Testis (tissue), 2 donors: ENCODE measurements around the gene SMAD6.

Experiments used
- POLR2A ChIP-seq: fragments of 450-650 bp; IDR thresholded peaks from one replicate; pipeline ENCODE4 v1.6.1; 2017; ENCODE audit warnings: antibody characterized with exemption, mild to moderate bottlenecking, moderate library complexity
- TF ChIP-seq, protein P1 (sequence below), 3 experiments: fragments of 450-650 bp in 2 of 3; fragments of 200-600 bp in 1 of 3; sonication (generic) in 1 of 3; IDR thresholded peaks; one replicate each; pipeline ENCODE4 v1.5.1; 2016 to 2019; ENCODE audit warnings: antibody characterized with exemption in 3 of 3, mild to moderate bottlenecking in 2 of 3, moderate library complexity in 1 of 3

DNA sequence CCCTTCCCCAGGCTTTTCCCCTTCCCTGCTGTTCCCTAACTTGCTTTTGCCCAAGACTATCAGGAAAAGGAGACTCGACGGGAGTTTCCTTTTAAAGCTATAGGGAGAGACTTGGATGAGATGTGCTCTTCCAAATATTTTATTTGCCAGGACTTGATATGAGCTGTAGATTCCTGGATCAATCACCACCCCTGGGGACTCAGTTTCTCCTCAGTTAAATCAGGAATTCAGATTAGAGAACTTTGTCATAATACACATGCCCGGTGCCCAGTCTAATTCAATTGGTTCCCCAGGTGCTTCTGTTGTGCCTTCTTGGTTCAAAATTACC, 46.6 kb downstream of the SMAD6 start:
- no peak for TF ChIP-seq POLR2A
- TF ChIP-seq, protein P1, sequence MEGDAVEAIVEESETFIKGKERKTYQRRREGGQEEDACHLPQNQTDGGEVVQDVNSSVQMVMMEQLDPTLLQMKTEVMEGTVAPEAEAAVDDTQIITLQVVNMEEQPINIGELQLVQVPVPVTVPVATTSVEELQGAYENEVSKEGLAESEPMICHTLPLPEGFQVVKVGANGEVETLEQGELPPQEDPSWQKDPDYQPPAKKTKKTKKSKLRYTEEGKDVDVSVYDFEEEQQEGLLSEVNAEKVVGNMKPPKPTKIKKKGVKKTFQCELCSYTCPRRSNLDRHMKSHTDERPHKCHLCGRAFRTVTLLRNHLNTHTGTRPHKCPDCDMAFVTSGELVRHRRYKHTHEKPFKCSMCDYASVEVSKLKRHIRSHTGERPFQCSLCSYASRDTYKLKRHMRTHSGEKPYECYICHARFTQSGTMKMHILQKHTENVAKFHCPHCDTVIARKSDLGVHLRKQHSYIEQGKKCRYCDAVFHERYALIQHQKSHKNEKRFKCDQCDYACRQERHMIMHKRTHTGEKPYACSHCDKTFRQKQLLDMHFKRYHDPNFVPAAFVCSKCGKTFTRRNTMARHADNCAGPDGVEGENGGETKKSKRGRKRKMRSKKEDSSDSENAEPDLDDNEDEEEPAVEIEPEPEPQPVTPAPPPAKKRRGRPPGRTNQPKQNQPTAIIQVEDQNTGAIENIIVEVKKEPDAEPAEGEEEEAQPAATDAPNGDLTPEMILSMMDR (IDR thresholded peaks at IDR 0.05), result no peak
